Dedifferentiated amniotic fluid mesenchymal stem cell (primary cell): ENCODE measurements around the gene WHAMM.
A peak's percentile ranks its signal among the peaks of the same experiment; 100 is the strongest.
"Not testable (repeated sequence)": the region's sequence is repeated elsewhere in the genome, so short reads cannot be mapped to it uniquely, and the experiment has no call there.

Experiments used
- DNase-seq: peaks from one replicate; pipeline ENCODE4 v3.0.0-alpha.2; 2016; ENCODE audit errors: extremely low spot score

WHAMM gene, protein sequence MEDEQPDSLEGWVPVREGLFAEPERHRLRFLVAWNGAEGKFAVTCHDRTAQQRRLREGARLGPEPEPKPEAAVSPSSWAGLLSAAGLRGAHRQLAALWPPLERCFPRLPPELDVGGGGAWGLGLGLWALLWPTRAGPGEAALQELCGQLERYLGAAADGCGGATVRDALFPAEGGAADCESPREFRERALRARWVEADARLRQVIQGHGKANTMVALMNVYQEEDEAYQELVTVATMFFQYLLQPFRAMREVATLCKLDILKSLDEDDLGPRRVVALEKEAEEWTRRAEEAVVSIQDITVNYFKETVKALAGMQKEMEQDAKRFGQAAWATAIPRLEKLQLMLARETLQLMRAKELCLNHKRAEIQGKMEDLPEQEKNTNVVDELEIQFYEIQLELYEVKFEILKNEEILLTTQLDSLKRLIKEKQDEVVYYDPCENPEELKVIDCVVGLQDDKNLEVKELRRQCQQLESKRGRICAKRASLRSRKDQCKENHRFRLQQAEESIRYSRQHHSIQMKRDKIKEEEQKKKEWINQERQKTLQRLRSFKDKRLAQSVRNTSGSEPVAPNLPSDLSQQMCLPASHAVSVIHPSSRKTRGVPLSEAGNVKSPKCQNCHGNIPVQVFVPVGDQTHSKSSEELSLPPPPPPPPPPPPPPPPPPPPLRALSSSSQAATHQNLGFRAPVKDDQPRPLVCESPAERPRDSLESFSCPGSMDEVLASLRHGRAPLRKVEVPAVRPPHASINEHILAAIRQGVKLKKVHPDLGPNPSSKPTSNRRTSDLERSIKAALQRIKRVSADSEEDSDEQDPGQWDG

DNA sequence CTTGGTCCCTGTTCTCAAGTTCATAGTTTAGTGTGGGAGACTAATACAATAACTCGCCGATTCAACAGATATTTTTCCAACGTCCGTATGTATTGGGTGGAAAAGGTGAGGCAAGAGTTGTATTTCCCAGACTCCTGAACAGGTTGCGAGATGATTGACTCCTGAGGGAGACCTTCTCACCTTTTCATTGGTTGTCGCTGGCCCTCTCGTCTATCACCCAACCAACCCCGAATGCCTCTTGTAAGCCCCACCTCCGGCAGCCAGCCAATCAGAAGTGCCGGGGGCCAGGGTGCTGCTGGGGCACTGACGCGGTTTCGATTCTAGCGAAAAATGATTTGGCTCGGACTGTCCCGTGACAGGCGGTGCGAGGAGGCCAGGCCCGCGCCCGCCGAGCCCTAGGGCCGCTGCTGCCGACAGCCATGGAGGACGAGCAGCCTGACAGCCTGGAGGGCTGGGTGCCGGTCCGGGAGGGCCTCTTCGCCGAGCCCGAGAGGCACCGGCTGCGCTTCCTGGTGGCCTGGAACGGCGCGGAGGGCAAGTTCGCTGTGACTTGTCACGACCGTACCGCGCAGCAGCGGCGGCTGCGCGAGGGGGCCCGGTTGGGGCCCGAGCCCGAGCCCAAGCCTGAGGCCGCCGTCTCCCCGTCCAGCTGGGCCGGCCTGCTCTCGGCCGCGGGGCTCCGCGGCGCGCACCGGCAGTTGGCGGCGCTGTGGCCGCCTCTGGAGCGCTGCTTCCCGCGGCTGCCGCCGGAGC is at the start of gene WHAMM:
Gene WHAMM, plus strand, starts transcription at position 321 of the 753 bp plus-strand sequence. Its CDS starts 99 bp downstream, at position 420.
- DNase-seq = peak; percentile 99

DNA sequence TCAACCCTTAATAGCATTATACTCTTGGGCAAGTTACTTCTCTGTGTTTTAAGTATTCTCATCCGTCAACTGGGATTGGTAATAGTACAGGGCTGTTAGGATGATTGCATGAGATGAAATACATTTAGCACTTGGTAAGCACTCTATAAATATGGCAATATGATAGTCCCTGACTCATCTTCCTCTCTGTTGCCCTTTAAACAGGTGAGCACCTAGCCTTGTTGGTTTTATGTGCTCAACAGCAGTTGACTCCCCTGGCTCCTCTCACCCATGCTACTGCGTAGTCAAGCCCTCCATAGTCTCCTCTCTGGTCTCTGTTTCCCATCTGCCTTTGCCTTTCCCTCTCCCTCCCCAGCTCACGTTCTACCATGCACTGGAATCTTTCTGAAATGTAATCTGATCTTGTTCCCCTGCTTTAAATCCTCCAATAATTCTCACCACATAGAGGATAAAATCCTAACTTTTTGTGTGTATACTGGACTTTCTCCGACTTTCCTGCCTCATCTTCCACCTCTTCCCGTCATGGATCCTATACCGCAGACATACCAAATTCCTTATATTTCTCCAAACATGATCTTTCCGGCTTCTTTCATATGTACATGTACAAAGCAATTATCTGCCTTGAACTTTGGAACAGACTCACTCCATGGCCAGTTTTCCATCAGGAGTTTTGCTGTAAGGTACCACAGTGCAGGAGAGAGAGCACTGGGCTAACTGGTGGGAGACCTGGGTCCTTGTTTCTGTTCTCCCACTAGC is 45.9 kb upstream of the WHAMM start:
- no peak for DNase-seq

DNA sequence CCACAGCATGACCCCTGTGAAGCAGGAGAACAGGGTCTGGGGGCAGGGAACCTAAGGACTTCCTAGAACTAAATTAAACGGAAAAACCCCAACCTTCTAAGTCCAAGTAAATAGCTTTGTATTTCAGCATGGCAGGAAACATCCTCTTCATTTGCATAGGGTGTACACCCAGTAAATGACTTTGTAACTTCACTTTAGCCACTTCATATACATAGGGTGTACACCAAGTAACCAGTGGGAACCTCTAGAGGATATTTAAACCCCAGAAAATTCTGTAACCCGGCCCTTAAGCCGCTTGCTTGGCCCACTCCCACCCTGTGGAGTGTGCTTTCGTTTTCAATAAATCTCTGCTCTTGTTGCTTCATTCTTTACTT is 45.3 kb upstream of the WHAMM start:
- DNase-seq = no peak

DNA sequence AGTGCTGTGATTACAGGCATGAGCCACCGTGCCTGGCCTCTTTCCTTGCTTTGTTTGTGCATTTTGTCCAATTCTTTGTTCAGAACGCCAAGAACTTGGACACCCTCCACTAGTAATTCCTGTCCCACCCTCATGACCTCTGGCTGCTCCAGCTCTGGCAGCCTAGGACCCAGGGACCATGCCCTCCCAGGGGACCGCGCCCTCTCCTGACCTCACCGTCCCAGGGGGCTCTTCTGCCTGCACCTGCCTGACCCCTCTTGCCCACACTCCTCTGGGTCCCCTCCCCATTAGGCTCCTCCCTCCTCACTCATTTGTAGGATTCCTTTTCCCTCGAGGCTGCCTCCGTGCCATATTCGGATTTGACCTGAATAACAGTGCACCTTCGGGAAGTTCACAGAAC is 44.7 kb upstream of the WHAMM start:
- DNase-seq = no peak

DNA sequence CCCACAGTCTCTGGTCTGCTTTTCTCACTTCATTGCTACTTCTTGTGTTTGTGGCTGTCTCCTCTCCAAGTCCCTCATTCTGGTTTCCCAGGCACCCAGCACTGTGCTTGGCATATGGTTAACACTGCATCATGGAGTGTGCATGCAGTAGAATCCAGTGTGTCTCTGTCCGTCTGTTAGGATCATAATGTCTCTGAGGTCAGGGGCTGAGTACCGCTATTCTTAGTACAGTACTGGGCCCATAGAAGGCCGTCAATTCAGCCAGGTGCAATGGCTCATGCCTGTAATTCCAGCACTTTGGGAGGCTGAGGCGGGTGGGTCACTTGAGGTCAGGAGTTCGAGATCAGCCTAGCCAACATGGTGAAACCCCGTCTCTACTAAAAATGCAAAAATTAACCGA is 43.2 kb upstream of the WHAMM start:
- DNase-seq = not testable (repeated sequence)

DNA sequence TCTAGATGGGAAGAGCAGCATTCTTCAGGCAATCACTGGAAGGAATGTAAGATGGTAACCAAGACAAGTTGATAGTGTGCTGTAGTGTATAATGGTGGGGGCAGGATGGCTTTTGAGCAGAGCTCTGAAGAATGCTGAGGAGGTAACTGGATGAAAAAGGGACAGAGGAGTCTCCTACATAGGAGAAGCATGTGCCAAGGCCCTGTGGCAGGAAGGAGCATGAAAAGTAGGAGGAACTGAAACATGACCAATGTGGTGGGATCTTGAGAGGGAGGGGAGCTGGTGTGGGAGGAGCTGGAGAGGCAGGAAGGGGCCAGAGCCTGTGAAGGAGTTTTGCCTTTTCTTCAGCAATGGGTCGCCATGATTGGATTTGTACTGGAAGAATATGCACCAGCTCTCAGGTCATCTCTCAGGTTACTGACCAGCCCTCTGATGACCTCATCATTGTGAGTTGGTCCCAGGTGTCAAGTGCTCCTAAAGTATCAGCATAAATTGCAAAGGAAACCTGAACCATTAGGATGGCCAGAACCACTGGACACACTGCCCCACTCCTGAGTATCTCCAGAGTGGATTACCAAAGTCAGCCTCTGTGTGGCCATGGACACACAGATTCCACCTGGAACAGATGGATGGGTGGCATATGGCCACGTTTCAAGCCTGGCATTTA is 42.1 kb upstream of the WHAMM start:
- no peak for DNase-seq

DNA sequence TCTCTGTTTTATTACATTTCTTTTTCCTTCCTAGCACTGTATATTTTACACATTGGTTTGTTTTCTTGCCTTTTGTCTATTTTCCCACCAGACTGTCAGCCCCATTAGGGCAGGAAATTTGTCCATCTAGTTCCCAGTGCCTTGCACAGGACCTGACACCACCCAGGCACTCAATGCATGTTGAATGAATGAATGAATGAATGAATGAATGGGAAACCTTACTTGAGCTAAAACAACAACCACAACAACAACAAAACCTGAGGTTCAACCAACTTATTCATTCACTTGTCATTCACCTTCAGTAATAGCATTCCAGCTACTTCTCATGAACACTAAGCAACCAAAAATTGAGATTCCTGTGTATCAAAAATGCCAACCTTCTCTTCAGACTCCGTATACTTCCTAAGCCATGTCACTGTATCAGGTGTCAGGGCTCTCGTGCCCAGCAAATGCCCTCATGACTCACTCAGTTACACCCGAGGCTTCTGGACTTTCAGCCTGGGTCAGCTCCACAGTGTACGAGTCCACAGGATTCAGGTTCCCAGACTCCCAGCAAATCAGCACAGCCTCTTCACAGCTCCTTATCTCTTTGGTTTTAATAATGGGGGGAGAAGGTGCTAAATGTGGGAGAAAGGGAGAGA is 40.9 kb upstream of the WHAMM start:
- no peak for DNase-seq

DNA sequence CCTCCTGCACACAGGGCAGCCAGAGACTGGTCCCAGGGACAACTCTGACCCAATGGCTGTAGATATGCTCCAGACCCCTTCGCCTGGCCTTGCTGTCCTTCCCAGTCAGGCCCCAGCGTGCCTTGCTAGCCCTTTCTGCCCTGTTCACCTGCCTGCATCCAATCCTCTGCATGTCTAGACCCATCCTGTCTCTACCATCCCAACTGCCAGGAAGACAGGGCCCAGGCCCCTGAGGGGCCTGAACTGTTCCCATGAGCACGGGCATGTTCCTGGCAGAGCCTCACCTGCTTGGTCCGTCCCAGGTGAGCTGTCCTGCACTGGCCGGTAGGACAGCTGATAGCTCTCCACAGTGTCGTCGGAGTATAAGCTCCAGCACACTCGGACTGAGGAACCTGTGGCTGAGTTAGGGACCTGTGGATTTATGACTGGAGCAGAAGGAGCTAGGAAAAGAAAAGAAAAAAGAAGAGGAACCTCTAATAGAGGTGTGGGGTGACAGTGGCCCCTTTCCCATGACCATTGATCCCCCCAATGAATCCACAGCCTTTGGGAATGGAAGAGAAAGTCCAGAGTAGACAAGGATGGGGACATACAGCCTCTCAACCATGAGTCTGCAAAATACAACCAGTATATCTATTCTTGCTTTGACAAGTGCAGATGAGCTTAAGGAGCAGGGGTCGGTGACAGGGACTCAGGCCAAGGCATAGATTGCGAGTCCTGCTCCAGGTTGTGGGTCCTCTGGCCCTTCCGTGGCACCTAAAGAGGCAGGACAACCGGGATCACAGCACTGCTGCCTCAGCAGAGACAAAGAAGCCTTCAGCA is 37.4 kb upstream of the WHAMM start:
- no peak for DNase-seq

DNA sequence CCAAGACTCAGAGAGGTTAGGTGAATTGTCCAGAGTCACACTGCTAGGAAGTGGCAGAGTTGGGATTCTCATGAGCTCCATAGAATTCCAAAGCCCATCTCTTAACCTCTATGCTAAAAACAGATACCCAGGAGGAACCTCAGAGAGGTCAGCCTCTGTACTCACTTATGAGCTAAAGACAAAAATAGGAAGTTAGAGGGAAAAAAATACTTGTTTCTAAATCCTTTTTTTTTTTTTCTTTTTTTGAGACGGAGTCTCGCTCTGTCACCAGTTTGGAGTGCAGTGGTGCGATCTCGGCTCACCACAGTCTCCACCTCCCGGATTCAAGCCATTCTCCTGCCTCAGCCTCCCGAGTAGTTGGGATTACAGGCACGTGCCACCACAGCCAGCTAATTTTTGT is 34.9 kb upstream of the WHAMM start:
- DNase-seq = no peak

DNA sequence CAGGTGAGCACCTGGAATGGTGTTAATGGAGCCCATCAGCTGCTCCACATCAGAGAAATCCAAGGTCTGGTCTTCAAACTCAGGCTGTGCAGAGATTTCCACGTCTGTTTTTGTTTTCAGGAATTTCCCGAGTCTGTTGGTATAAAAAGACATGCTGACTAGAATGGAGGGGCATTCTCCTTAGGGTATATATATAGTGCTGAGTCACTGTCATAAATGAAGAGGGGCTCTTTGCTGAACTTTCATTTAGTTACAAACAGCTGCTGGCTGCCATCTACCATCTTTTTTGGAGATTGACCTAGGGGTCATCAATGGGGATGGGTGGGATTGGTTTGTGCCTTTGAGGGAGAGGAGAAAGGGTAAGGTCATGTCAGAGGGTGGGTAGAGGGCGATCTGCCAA is 30.7 kb upstream of the WHAMM start:
- no peak for DNase-seq

DNA sequence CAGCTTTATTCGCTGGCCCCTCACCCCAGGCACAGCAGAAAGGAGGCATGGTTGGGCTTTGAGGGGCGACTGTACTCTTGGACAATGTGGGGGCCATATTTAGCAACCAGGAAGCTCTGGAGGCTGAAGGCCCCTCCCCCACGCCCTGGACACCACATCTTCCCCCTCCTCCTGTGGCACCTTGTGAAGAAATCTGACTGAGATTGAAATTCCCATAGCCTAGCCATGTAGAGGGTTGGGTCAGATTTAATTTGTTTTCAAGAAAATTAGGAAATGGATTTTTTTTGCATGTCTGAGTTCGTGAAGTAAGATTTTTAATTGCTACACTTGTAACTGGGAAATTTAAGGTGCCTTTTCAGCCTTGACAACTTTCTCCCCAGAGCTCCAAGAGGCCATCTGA is 28.1 kb upstream of the WHAMM start:
- DNase-seq = no peak

DNA sequence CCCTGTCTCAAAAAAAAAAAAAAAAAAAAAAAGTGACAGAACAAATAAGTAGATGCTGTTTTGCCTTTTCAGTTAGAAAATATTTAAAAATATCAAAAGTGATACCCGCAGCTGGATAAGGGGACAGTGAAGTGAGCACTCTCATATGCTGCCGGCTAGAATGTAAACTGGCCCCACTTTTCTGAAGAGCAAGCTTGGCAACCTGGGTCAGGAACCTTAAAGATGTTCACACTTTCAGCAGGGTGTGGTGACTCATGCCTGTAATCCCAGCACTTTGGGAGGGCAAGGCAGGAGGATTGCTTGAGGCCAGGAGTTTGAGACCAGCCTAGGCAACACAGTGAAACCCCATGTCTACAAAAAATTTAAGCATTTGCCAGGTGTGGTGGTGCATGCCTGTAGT is 20.9 kb upstream of the WHAMM start:
- DNase-seq = no peak

DNA sequence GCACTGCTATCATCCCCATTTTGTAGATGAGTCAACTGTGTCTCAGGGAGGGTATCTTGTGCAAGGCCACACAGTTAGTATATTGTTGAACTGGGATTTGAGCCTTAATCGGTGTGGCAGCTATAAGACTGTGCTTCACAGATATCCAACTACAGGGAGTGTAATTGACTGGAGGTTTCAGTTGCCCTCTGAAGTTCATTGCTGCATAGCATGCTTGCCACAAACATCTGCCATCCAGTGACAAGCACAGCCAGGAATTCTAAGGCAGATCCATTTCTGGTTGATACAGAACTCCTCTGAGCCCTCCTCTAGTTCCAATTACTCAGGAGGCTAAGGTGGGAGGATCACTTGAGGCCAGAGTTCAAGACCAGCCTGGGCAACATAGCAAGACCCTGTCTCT is 19.9 kb upstream of the WHAMM start:
- peak; percentile 28 for DNase-seq

DNA sequence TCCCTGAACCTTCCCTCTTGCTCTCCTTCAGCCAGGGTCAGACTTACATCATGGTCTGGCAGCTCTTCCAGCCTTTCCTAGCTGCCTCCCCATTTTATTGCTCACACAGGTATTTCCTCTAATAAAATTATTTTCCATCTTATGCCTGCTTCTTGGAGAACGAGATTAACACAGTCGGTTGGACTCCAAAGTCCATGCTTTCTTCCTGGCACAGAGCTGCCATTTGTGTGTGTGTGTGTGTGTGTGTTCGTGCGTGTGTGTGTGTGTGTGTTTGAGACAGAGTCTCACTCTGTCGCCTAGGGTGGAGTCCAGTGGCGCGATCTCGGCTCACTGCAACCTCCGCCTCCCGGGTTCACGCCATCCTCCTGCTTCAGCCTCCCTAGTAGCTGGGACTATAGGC is 19.1 kb upstream of the WHAMM start:
- no peak for DNase-seq

DNA sequence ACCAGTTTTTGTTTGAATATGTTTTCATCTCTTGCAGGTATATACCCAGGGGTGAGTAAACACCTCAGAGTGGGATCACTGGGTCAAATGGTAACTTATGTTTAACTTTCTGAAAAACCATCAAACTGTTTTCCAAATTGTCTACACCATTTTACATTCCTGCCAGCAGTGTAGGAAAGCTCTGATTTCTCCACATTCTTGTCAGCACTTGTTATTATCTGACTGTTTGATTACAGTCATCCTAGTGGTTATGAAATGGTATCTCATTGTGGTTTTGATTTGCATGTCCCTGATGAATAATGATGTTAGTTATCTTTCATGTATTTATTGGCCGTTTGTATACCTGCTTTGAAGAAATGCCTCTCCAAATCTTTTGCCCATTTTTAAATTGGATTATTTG is 17.4 kb upstream of the WHAMM start:
- DNase-seq = no peak

DNA sequence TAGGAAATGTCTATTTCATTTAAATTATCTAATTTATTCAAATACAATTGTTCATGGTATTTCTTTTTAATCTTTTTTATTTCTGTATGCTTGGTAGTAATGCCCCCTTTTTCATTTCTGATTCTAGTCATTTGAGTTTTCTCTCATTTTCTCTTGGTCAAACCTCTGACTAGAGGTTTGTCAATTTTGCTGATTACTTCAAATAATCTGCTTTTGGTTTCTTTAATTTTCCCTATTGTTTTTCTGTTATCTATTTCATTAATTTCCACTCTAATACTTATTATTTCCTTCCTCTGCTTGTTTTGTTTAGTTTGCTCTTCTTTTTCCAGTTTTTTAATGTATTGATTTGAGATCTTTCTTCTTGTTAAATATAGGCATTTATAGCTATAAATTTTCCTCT is 15.7 kb upstream of the WHAMM start:
- DNase-seq = no peak

DNA sequence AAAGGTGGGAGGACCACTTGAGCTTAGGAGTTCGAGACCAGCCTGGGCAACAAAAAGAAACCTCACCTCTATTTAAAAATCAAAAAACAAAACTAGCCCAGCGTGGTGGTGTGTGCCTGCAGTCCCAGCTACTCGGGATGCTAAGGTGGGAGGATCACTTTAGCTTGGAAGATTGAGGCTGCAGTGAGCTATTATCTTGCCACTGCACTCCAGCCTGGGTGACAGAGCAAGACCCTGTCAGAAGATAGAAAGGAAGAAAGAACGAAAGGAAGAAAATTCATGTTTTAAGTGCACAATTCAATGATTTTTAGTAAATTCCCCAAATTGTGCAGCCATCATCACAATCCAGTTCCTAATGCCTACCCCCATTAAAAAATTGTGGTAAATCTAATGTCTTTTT is 11.3 kb upstream of the WHAMM start:
- DNase-seq = no peak

DNA sequence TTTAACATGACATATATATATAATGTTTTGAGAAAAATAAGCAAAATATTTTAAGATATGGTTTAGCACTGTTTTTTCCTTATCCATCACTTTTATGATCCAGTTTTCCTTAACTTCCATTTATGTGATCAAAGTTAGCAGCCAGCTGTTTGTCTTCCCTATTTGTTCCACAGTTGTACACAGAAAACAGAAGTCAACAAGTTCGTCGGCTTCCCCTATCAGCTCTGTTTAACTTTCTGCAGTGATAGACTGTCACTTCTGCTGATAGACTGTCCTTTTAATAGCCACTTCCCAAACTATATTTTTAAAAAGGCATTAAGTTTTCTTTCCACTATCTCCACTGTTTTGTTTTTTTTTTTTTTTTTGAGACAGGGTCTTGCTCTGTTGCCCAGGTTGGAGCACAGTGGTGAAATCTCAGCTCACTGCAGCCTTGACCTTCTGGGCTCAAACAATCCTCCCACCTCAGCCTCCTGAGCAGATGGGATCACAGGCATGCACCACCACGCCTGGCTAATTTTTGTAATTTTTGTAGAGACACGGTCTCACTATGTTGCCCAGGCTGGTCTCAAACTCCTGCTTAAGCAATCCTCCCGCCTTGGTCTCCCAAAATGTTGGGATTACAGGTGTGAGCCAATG is 10.8 kb upstream of the WHAMM start:
- DNase-seq = no peak

DNA sequence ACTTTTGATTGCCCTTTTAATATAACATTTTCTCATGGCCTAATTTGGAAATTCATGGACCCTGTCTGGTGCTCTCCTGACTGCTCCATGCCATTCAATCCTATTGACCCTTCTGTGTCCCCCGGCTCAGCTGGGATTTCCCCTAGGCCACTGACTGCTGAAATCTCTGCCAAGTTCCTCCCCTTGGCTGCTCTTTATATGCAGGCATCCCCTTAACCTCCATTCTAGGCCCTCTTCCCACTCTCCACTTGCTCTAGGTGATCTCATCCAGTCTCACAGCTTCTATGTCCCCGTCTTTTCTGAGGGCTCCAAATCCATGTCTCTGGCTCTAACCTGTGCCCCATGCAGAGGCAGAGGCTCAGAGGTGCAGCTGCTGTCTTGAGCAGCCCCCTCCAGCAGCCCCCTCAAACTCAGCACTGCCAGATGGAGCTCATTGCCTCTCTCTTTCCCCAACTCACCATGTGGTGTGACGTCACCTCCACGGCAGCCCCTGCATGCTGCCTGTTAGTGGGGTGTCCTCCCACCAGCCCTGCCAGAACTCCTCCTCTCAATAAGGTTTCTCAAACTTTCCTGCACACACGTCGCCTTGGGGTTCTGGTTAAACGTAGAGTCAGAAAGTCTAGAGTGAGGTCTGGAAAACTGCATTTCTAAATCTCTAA is 10.1 kb upstream of the WHAMM start:
- no peak for DNase-seq
